Activated CD4-positive, alpha-beta T cell treated with anti-CD3 and anti-CD28 coated beads, Interleukin-2, amount 50 U/mL, for 4 hours (primary cell): ENCODE results near the gene SLC34A1.
"Not testable (repeated sequence)": the region's sequence is repeated elsewhere in the genome, so short reads cannot be mapped to it uniquely, and the experiment has no call there.

Experiments used
- DNase-seq, 2 experiments: peaks; one replicate each; pipeline ENCODE4 v3.0.0-alpha.2; 2020

The SLC34A1 gene

DNA sequence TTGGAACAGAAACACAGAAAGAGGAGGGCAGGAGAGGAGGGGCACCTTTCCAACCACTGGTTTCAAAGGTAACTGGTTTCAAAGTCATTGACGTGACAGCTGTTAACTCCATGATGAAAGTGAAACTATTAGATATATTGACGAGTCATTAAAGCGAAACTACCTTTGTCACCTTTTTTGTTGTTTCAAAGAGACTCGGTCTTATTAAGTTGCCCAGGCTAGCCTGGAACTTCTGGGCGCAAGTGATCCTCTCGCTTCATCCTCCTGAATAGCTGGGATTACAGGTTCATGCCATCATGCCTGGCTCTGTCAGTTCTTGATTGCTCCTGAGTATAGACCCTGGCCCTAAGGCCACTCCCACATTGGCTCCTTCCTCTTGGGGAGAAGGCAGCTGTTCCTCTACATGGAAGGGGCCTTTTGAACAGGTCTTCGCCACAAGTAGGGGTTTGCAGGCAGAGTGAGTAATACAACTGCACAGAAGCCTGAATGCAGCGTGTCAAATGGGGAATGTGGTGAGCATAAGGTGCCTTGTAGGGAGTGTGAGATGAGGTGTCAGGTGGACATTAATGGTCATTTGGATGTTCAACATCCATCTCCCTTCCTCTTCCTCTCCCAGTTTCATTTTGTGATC, 28.5 kb downstream of the SLC34A1 start:
- DNase-seq: no peak

DNA sequence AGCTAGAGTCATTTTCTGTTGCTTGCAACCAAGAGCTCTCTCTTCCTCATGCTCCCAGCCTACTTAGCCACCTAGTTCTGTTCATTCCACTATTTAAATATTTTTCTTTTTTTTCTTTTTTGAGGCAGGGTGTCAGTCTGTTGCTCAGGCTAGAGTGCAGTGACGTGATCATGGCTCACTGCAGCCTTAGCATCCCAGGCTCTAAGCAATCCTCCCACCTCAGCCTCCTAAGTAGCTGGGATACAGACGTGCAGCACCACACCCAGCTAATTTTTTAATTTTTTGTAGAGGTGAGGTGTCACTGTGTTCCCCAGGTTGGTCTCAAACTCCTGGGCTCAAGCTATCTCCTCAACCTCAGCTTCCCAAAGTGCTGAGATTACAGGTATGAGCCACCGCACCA, 30.2 kb downstream of the SLC34A1 start:
- DNase-seq: no peak

DNA sequence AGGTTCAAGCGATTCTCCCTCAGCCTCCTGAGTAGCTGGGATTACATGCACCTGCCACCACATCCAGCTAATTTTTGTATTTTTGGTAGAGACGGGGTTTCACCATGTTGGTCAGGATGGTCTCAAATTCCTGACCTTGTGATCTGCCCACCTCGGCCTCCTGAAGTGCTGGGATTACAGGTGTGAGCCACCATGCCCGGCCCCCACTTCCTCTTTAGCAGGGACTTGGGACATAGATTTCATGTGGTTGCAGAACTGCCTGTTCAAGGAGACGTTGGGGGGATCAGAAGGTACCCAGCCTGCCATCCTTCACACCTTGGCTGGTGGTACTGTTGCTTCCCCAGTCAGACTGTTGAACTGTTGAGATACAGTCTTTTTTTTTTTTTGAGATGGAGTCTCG, 32.8 kb downstream of the SLC34A1 start:
- not testable (repeated sequence) for DNase-seq

DNA sequence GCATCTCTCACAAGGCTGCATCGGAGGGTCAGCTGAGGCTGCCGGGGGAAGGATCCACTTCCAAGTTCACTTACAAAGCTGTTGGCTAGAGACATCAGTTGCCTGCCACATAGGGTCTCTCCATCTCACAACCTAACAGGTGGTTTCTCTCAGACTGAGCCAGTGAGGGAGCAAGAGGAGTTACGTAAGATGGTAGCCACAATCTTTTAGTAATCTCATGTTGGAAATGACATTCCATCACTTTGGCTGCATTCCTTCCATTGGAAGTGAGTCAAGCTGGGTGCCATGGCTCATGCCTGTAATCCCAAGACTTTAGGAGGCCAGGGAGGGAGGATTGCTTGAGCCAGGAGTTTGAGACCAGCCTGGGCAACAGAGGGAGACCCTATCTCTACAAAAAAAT, 34.8 kb downstream of the SLC34A1 start:
- DNase-seq: no peak

DNA sequence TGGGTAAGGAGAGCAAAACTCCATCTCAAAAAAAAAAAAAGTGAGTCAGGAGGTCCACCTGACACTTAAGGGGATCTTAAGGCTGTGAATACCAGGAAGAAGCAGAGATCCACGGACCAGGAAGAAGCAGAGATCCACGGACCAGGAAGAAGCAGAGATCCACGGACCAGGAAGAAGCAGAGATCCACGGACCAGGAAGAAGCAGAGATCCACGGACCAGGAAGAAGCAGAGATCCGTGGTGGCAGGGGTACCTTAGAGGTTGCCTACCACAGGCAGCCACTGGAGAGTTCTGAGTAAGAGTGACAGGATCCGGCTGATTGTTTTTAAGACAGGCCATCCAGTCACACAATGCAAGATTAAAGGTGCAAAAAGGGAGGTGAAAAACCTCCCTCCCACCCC, 36.2 kb downstream of the SLC34A1 start:
- DNase-seq: not testable (repeated sequence)

DNA sequence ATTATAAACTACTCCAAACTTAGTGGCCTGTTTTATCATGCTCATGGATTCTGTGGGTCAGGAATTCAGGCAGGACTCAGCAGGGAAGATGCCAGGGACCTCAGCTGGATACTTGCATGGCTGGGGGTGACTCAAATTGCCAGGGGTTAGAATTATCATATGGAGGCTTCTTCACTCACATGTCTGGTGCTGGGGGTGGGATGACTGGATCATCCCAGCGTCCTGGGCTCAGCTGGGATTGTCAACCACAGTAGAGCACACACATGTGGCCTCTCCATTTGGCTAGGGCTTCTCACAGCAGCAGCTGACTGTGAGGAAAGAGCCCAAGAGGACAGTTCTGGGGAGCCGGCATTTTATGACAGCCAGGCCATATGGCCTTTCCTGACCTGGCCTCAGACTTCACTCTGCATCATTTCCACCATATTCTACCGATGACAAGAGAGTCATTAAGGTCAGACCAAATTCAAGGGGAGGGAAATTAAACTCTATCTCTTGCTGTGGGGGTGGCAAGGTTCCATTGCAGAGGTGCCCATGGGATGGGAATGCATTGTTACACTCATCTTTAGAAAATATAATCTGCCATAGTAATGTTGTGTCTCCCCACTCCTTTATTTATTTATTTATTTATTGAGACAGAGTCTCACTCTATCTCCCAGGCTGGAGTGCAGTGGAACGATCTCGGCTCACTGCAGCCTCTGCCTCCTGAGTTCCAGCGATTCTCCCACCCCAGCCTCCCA, 37.0 kb downstream of the SLC34A1 start:
- no peak for DNase-seq

DNA sequence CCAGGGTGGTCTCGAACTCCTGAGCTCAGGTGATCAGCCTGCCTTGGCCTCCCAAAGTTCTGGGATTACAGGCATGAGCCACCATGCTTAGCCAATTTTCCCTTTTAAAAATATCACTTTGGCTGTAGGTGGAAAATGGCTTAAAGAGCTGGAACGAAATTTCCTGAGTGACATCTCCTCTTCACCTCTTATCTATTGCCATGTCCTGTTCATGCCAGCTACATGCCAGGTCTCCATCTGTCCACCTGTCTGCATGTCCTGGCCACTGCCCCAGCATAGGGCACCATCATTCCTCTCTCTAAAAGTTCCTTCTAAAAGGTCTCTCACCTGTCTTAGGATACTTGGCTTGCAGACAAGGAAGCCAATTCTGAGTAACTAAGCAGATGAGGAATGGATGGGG, 39.4 kb downstream of the SLC34A1 start:
- DNase-seq: no peak

DNA sequence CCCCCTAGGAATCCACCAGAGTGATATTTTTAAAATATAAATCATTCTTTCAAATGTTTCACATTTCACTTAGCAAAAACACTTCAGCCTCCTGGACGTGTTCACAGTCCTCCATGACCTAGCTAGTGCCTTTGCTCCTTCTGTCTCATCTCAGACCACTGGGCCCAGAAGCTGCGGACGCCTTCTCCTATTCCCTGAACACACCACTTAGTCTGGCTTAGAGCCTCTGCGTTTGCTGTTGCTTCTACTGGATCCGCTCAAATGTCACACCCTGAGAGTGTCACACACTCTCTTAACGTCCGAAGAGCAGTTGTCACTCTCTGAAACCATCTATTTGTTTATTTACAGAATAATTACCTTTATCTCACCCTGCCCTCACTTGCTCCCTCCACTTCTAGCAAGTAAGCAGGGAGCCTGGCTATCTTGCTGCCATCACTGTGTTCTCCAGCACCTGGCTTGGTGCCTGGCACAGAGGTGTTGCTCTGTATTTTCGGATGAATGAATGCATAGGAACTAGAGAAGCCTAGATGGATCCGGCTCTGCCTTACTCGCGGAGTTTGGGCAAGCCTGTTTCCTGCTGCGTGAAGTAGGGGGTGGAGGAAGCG, 41.1 kb downstream of the SLC34A1 start:
- no peak for DNase-seq

DNA sequence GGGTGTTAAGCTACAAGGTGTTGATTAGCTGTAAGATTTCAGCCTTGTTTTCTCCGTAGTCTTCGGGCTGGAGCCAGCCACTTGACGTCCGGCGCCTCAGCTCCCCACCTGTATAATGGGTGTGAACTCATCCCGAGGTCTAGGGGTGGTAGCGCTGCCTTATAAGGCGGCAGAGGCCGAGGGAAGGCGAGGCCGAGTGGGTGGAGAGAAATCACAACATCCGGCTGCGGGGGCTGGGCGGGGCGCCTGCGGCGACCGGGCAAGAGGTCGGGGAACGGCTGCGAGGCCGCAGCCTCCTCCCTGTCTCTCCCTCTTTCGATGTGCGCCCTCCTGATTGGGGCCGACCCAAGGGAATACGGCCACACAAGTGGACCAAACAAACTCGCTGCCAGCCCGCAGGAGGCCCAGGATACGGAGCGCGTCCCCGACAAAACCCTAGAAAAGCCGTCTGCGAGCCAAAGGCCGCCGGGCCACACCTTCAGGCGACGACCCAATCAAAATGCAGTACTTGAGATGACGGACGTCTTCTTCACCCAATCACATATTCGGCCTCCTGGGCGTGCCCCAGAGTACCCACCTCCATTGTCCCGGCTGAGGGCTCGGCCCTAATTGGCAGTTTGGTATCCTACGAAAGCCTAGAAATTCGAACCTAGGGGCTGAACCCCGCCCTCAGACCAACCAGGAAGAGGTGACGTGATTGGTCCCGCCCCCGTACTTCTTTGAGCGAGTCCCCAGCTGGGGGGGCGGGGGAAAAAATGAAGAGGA, 41.7 kb downstream of the SLC34A1 start:
- peak; percentile 100 for DNase-seq

DNA sequence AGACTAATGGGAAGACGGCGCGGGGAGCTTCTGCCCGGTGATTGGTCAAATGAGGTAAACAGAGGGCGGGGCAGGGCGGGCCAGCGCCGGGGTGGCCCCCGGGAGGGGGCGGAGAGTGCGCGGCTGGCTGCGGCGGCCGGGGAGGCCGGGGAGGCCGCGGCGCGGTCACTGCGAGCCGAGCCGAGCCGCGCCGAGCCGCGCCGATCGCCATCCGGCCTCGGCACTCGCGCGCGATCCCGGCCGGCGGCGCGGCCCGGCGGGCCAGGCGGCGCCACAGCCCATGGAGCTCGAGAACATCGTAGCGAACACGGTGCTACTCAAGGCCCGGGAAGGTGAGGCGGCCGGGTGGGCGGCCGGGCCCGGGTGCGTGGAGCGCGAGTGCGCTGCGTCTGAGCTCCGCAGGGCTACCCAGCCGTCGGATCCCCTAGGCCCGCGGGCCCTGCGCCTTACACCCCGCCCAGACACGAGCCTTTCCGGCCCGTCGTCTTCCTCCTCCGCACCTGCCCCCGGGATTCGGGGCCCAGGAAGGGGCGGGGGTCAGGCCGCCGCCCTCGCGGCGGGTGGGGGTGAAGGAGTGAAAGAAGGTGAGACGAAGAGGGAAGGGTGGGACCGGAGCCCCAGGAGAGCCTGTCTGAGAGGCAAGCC, 42.5 kb downstream of the SLC34A1 start, which contains the start of gene GRK6:
GRK6 (plus strand) TSS at position 111 of the 645 bp plus-strand sequence; CDS start at position 281, 170 bp downstream.
- peak; percentile 49 to 58 for DNase-seq

DNA sequence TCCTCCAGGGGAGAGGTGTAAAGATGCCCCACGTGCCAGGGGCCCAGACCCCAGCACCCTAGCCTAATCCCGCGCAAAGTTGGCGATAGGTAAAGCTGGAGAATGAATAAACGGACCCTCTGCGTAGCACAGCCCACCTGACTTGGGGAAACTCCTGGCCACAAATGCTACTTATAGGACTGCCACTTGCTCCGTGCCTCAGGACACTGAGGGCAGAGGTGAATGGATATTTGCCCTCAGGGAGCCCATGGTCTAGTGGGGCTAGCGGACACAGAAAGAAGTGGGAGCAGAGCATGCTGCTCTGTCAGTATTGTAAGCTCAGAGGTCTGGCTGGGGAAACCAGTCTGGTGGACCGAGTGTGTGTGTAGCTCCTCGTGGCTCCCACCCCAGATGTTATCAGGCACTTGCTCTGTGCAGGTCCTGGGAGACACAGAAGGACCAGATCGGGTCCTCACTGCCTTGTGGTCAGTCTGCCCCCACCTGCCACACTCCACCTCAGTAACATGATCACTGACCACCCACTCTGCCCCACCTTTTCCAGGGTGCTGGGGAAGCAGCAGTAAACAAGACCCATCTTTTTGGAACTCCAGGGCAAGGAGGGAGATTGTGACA, 43.1 kb downstream of the SLC34A1 start:
- DNase-seq: no peak

DNA sequence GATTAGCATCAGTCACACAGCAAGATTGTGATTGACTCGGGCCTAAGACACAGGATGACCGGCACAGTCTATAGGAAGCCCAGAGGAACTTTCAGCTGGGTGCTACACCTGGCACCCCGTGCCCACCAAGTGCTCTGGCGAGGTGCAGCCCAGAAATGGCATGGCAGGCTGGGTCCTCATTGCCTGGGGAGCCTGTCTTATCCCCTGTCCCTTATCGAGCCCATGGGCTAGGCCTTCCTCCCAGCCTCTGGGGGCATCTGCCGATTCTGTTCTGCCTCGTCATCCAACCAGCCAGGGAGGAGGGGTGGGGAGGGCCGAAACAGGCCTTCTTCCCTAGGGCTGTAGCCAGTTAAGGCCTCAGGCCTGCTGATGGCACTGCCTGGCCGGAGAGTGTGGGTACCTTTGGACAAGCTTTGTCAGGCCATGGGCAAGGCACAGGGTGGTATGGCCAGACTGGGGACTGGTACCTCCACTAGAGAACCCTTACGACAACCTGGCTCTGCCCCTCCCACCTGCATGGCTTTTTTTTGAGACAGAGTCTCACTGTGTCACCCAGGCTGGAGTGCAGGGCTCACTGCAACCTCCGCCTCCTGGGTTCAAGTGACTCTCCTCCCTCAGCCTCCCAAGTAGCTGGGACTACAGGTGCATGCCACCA, 43.8 kb downstream of the SLC34A1 start:
- no peak for DNase-seq

DNA sequence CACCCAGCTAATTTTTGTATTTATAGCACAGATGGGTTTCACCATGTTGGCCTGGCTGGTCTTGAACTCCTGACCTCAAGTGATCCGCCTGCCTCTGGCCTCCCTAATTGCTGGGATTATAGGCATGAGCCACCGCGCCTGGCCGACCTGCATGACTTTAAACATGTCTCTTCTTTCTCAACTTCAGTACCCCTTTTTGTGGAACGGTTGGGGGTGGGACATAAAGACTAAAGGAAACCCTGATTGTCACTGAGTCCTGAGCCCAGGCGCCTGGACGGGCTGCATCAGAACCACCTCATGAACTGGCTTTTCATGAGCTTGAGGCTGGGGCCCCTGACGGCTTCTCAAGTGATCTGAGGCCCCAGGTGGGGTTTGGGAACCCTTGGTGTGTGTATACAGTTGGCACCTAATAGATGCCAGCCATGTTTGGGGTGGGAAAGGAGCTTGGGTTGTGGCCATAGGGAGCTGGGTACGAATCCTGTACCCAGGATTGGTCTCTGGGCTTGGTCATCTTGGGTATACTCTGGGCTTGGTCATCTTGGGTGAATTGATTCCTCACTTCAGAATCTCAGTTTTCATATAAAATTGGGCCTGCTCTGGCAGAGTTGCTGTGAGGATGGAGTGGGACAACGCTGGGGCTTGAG, 44.5 kb downstream of the SLC34A1 start:
- DNase-seq: no peak

DNA sequence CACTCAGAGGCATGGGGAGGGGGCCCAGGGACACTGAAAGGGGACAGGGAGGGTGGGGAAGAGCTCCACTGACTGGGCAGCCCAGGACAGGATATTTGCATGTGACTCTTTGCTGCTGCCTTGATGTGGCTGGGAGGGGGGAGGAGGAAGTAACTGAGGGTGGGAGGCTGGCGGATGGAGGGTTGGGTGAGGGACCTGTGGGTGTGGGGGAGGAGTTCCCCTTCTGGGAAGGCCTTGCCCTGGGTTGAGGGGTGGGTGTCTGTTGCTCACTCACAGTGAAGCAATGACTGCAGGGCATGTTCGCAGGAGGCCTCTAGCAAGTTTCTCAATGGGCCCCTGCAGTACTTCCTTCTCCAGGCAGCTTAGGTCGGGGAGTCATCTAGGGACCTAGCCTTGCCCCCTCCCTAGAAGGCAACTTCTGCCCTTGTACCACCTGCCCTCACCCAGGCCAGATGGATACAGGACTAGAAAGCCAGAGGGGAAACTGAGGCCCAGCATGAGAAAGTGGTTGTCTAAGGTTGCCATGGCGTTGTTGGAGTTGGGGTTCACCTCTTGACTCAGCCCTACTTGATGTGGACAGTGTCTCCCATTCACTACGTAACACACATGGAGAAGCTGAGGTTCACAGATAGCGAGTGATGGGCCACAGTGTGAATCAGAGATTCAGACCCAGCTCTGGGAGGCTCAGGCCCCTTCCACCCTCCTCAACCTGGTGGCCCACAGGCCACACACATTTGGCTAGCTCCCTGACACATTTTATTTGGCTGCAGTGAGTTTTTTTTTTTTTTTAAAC, 45.2 kb downstream of the SLC34A1 start:
- DNase-seq: peak; percentile 87 to 89

DNA sequence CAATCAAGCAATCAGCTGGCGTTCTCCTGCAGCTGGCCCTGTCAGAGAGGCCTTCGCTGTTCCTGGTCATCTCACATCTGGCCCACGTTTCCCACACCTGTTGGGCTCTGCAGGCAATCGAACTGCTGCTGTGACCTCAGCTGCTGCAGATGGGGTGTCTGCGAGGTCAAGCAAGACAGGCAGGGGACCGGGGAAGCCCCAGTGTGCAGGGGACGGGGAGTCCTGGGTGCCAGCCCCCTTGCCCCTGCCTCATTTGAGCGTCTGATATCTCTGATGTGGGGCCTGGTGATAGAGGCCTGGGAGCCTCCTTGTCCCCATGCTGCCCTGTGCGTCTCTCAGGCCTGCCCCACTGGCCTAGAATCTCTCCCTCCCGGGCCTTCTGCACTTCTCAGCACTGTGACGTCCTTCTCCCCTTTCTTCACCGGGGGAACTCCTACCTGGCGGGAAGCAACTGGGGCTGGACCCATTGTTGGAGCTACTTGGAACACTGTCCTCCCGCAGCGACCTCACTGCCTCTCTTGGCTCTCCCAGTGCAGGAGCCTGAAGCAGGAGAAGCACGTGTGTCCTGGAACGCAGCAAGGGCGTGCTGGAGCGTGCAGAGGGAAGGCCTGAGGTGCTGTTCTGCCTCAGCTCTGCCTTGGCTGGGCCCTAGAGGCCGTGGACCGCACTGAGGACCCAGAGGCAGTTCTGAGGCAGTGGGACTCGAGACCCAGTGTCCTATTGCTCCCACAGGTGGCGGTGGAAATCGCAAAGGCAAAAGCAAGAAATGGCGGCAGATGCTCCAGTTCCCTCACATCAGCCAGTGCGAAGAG, 46.1 kb downstream of the SLC34A1 start:
- no peak for DNase-seq

DNA sequence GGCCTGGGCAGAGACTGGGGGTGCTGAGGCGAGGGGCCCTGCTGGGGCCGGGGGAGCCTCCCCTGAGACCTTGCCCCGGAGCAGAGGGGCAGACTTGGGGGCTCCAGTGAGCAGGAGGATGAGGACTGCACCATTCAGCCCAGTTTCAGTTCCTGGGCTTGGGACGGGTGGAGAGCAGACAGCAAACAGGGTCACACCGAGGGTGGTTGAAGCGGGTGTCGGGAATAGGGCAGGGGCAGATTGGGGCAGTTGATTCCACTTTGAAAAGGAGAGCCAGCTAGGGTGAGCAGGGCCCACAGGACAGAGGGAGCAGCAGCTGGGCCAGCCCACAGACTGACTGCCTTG, 46.7 kb downstream of the SLC34A1 start:
- DNase-seq: no peak

DNA sequence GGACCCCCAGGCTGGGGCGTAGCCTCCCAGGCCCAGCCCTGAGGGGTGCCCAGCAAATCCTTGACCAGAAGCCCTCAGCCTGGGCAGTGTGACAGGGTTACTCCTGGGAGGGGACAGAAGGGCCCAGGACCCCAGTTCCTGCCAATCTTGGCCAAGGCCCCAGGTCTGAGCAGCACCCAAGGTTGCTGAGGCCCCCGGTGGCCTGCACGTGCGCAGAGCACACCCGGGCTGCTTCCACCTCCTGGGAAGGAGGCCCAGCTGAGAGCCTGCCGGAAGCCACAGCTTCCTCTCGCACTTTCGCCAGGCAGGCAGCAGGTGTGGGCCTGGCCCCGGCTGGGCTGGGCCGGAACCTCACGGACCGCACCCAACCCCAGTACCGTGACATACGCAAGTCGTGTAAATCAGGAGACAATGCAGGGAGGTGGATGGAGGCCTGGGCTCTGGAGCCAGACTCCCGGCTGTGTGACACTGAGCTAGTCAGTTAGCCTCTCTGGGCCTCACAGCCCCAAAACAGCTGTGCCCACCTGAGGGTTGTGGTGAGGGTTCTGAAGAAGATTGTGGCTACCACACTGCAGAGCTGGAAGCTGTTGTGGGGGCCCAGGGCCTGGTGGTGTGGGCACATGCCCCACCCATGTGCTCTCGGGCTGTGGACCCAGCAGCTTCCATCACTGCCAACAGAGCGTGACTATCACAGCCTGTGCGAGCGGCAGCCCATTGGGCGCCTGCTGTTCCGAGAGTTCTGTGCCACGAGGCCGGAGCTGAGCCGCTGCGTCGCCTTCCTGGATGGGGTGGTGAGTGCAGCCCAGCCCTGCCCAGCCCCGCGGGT, 47.3 kb downstream of the SLC34A1 start:
- DNase-seq: peak; percentile 27 to 35

DNA sequence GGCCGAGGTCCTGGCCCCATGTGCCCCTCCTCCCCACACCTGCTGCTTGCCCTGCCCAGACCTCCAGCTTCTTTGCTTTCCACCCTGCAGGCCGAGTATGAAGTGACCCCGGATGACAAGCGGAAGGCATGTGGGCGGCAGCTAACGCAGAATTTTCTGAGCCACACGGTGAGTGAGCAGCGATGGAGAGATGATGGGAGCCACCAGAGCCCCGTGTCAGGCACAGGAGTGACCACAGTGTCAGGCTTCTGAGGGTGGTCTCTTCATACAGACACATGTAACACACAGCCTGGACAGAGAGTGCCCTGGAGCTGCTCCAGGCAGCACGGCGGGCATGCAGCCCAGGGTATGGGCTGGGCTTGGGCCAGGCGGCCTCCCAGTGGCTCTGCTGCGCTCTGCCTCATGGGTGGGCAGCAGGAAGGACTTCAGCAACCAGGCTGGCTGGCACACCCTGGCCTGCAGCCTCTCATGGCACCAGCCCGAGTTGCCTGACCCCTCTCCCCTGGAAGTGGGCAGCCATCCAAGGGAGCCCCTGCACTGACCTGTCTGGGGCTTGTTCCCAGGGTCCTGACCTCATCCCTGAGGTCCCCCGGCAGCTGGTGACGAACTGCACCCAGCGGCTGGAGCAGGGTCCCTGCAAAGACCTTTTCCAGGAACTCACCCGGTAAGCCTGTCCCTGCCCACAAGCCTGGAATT, 48.1 kb downstream of the SLC34A1 start:
- DNase-seq: peak; percentile 44
